ENCODE results near the gene UNC93B1. TPM values are rescaled to one million over a fixed set of nuclear protein-coding genes. Genes with fewer than 3 reads are reported as not detected.

Gene UNC93B1
- total and polyA plus RNA-seq, 11 donors: 5.0 to 34.2 (median 6.9) TPM

DNA sequence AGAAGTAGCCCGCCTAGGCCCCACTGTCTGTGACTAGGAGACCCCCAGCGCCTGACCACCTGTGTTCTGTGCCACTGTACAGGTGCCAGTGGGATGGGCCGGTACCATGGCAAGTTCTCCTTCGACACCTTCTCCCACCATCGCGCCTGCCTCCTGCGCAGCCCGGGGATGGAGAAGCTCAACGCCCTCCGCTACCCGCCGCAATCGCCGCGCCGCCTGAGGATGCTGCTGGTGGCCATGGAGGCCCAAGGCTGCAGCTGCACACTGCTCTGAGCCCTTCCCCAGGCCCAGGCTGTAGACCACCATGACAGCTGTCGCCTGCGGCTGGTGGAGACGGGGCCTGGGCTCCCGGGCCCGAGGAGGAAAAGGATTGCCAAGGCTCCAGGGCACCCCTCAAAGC is 23.8 kb upstream of the UNC93B1 start:
- intact Hi-C loops (cut with DNase I): no loop called here
- H3K4me3 ChIP-seq: no peak overlapping the region
- no peak overlapping the region for H3K27ac ChIP-seq
- ATAC-seq (no peak), DNase-seq (no peak)
- H3K9me3 ChIP-seq: peaks cover 0 to 8% (median 0%) of the 10 kb centered on the region in 12 donors
- 92 to 96% (median 95%) methylated on average over 18 to 21 of the region's 21 CpGs for WGBS, 4 donors
- peaks cover 0 to 17% (median under 1%) of the 10 kb centered on the region in 9 donors for H3K36me3 ChIP-seq
- TF ChIP-seq, protein P1, sequence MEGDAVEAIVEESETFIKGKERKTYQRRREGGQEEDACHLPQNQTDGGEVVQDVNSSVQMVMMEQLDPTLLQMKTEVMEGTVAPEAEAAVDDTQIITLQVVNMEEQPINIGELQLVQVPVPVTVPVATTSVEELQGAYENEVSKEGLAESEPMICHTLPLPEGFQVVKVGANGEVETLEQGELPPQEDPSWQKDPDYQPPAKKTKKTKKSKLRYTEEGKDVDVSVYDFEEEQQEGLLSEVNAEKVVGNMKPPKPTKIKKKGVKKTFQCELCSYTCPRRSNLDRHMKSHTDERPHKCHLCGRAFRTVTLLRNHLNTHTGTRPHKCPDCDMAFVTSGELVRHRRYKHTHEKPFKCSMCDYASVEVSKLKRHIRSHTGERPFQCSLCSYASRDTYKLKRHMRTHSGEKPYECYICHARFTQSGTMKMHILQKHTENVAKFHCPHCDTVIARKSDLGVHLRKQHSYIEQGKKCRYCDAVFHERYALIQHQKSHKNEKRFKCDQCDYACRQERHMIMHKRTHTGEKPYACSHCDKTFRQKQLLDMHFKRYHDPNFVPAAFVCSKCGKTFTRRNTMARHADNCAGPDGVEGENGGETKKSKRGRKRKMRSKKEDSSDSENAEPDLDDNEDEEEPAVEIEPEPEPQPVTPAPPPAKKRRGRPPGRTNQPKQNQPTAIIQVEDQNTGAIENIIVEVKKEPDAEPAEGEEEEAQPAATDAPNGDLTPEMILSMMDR (IDR thresholded peaks at IDR 0.05): no peak
- TF ChIP-seq POLR2A (IDR thresholded peaks at IDR 0.05): no peak
- peaks cover 0 to 30% (median 20%) of the 10 kb centered on the region in 12 donors for H3K4me1 ChIP-seq
- no peaks in the 10 kb centered on the region for H3K27me3 ChIP-seq

DNA sequence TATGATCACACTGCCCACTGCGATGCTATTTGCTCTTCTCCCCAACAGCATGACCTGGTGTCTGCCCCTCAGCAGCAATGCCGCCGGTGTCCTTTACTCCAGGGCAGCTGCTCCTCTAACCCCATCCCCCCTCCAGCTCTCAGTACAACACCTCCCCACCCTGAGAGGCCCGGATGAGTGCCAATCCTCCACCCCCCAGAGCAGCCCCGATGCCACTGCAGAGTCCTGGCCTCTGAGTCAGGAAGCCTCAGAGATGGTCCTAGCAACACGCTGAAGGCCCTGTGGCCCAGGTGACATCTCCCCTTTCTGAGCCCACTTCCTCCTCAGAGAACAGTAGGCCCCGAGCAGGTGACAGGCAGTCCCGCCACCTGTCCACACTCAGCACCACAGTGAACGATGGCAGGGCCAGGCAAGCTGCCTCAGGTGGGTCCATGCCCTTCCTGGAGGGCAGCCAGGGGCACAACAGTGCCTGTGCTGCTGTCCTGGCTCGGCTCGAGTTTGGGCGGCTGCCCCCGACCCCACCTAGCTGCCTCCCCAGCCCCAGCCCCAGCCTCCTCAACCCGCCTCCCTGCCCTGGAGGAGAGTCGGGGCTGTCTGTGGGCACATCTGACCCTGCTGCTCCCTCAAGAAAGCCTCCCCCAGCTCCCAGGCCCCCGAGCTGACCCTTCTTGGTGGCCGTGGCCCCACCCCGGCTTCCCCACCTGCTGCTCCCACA is 22.7 kb upstream of the UNC93B1 start:
- H3K27ac ChIP-seq: no peak overlapping the region
- H3K27me3 ChIP-seq: no peaks in the 10 kb centered on the region
- ATAC-seq (no peak), DNase-seq (no peak)
- peaks cover 0 to 8% (median 0%) of the 10 kb centered on the region in 12 donors for H3K9me3 ChIP-seq
- TF ChIP-seq, protein P1 (IDR thresholded peaks at IDR 0.05): no peak
- TF ChIP-seq POLR2A (IDR thresholded peaks at IDR 0.05): no peak
- H3K4me1 ChIP-seq: peaks cover 0 to 19% (median 11%) of the 10 kb centered on the region in 12 donors
- no peak overlapping the region for H3K4me3 ChIP-seq
- 86 to 91% (median 88%) methylated on average over 10 to 18 of the region's 18 CpGs for WGBS, 4 donors
- peaks cover 0 to 17% (median 0%) of the 10 kb centered on the region in 9 donors for H3K36me3 ChIP-seq
- intact Hi-C loops (cut with DNase I): no loop called here

GRCh38 chr11:68025047-68025446 is 21.1 kb upstream of the UNC93B1 start:
- 84 to 95% (median 86%) methylated on average over 5 of the region's 5 CpGs for WGBS, 4 donors
- Histone ChIP-seq H3K36me3 (peaks cover 0 to 17% (median 0%) of the 10 kb centered on the region in 9 donors), H3K4me1 (peaks cover 0 to 15% (median 6%) of the 10 kb centered on the region in 12 donors), H3K27me3 (no peaks in the 10 kb centered on the region), H3K27ac (no peak overlapping the region), H3K4me3 (no peak overlapping the region), H3K9me3 (peaks cover 0 to 8% (median 0%) of the 10 kb centered on the region in 12 donors)
- no peak for ATAC-seq
- intact Hi-C loops (cut with DNase I): no loop called here
- no peak for TF ChIP-seq POLR2A (IDR thresholded peaks at IDR 0.05)
- DNase-seq: no peak

- no peak for ATAC-seq
- WGBS, 4 donors: 89 to 93% (median 91%) methylated on average over 5 of the region's 5 CpGs
- Histone ChIP-seq H3K4me3 (no peak overlapping the region), H3K4me1 (peaks cover 0 to 10% (median 1%) of the 10 kb centered on the region in 12 donors), H3K27me3 (no peaks in the 10 kb centered on the region), H3K36me3 (peaks cover 0 to 17% (median 0%) of the 10 kb centered on the region in 9 donors), H3K27ac (no peak overlapping the region), H3K9me3 (peaks cover 0 to 8% (median 0%) of the 10 kb centered on the region in 12 donors)
- intact Hi-C loops (cut with DNase I): no loop called here
- no peak for TF ChIP-seq POLR2A (IDR thresholded peaks at IDR 0.05)
- TF ChIP-seq, protein P1 (IDR thresholded peaks at IDR 0.05): no peak
- no peak for DNase-seq
These were observed 20.6 kb upstream of the UNC93B1 start for GRCh38 chr11:68024508-68024907.
